Transverse colon (tissue), 4 donors: ENCODE data around the gene NEK5. TPM values are rescaled to one million over a fixed set of nuclear protein-coding genes. Genes with fewer than 3 reads are reported as not detected.
"Not testable (repeated sequence)": the region's sequence is repeated elsewhere in the genome, so short reads cannot be mapped to it uniquely, and the experiment has no call there.

Experiments
- DNase-seq: peaks from one replicate; pipeline ENCODE4 v3.0.0-alpha.2; 2019
- H3K27ac ChIP-seq, 4 donors: fragments of 200-600 bp; sonication (generic); 2 replicates each; pipeline ENCODE4 v1.5.1; 2016 to 2018; ENCODE audit warnings: inconsistent platforms in 4 of 4
- H3K27me3 ChIP-seq: fragments of 200-600 bp; sonication (generic); 2 replicates; pipeline ENCODE4 v1.5.1; 2017; ENCODE audit warnings: inconsistent platforms
- H3K36me3 ChIP-seq, 4 donors: fragments of 200-600 bp; sonication (generic); 2 replicates each; pipeline ENCODE4 v1.5.1; 2017 to 2019; ENCODE audit warnings: inconsistent platforms in 4 of 4
- H3K4me1 ChIP-seq, 4 donors: fragments of 200-600 bp; sonication (generic); 2 replicates each; pipeline ENCODE4 v1.5.1; 2017 to 2020; ENCODE audit warnings: inconsistent platforms in 4 of 4
- H3K4me3 ChIP-seq, 4 donors: fragments of 200-600 bp; sonication (generic); 1 replicate in 1 of 4; 2 replicates in 3 of 4; pipeline versions ENCODE4 v1.5.1 to v1.6.1; 2017 to 2019; ENCODE audit warnings: inconsistent platforms in 4 of 4
- H3K9me3 ChIP-seq, 2 donors: fragments of 200-600 bp; sonication (generic); 2 replicates each; pipeline ENCODE4 v1.5.1; 2017 to 2019; ENCODE audit warnings: inconsistent platforms in 2 of 2
- CTCF ChIP-seq, 5 experiments: fragments of 200-600 bp in 3 of 5; fragments of 450-650 bp in 2 of 5; sonication (generic) in 3 of 5; IDR thresholded peaks; 1 replicate in 2 of 5; 2 replicates in 3 of 5; pipeline ENCODE4 v1.5.1; 2016 to 2017; ENCODE audit warnings: antibody characterized with exemption in 5 of 5, inconsistent platforms in 3 of 5, mild to moderate bottlenecking in 2 of 5, moderate library complexity in 1 of 5
- EP300 ChIP-seq: sonication (generic); formaldehyde crosslinking; IDR thresholded peaks from one replicate; pipeline ENCODE4 v1.6.1; 2017; ENCODE audit warnings: antibody characterized with exemption, low read depth
- POLR2A ChIP-seq: fragments of 450-650 bp; IDR thresholded peaks from one replicate; pipeline ENCODE4 v1.6.1; 2016; ENCODE audit warnings: antibody characterized with exemption, mild to moderate bottlenecking, moderate library complexity
- POLR2AphosphoS5 ChIP-seq, 3 donors: sonication (generic); formaldehyde crosslinking; IDR thresholded peaks; one replicate each; pipeline ENCODE4 v1.6.1; 2016; ENCODE audit warnings: antibody characterized with exemption in 3 of 3
- WGBS, 2 donors: methylation state at CpG; one replicate each; pipeline ENCODE4 v1.1.5; 2018; ENCODE audit warnings: low coverage in 1 of 2; 5-methylcytosine and 5-hydroxymethylcytosine counted together
- in situ Hi-C, 4 donors: fragments of 200-750 bp; cut with MboI; loops; one replicate each; pipeline versions ENCODE4 v1.15.0 to v1.15.1; 2017; ENCODE audit warnings: low sequenced_read_pairs in 3 of 4, low pct_ligation_motif_present in 1 of 4, low pct_unique_long_range_greater_than_20kb in 1 of 4
- intact Hi-C: fragments of 100-400 bp; cut with DNase I; formaldehyde crosslinking; loops from one replicate; pipeline ENCODE4 v1.15.1; 2023; ENCODE audit warnings: low total_unique reads
- total RNA-seq, 4 donors: library from RNA; depleted of rRNA; stranded (reverse); fragments of >200 nt; gene quantifications; one replicate each; pipeline ENCODE4 v1.1.0, GENCODE V29; 2016

NEK5 gene
- total RNA-seq, 4 donors from 2014 or later: 0.14 to 0.48 TPM; not detected in 2

- in situ Hi-C loops: no loop called here
- WGBS, 2 donors: 88% methylated on average over 1 of the region's 1 CpG
- no peak for DNase-seq
- intact Hi-C loops: no loop called here
- H3K27me3 ChIP-seq: no peaks in the 10 kb centered on the region
- TF ChIP-seq POLR2A: no peak
- no peak for TF ChIP-seq CTCF (IDR thresholded peaks at IDR 0.05)
- no peak for TF ChIP-seq EP300
- TF ChIP-seq POLR2AphosphoS5 (IDR thresholded peaks at IDR 0.05): no peak
- no peaks in the 10 kb centered on the region for H3K36me3 ChIP-seq
- H3K27ac ChIP-seq: no peak overlapping the region
- H3K4me3 ChIP-seq: no peak overlapping the region
- H3K4me1 ChIP-seq: no peaks in the 10 kb centered on the region
- H3K9me3 ChIP-seq: no peaks in the 10 kb centered on the region
These were observed 23.0 kb downstream of the NEK5 start for GRCh38 chr13:52105841-52106240.

GRCh38 chr13:52104624-52105023 is 24.2 kb downstream of the NEK5 start:
- Histone ChIP-seq H3K9me3 (no peaks in the 10 kb centered on the region), H3K36me3 (no peaks in the 10 kb centered on the region), H3K27me3 (no peaks in the 10 kb centered on the region), H3K4me3 (no peak overlapping the region), H3K27ac (no peak overlapping the region), H3K4me1 (no peaks in the 10 kb centered on the region)
- intact Hi-C loops: no loop called here
- in situ Hi-C loops: no loop called here
- no peak for DNase-seq
- WGBS, 2 donors: 92 to 100% methylated on average over 1 of the region's 1 CpG
- TF ChIP-seq POLR2A (no peak), EP300 (no peak), POLR2AphosphoS5 (IDR thresholded peaks at IDR 0.05) (no peak), CTCF (IDR thresholded peaks at IDR 0.05) (no peak)

- H3K4me1 ChIP-seq: no peaks in the 10 kb centered on the region
- 60 to 87% methylated on average over 1 to 5 of the region's 5 CpGs for WGBS, 2 donors
- H3K27ac ChIP-seq: no peak overlapping the region
- no peak for TF ChIP-seq POLR2AphosphoS5 (IDR thresholded peaks at IDR 0.05)
- no peak for TF ChIP-seq POLR2A
- no peak for TF ChIP-seq EP300
- no peak for TF ChIP-seq CTCF (IDR thresholded peaks at IDR 0.05)
- no peak overlapping the region for H3K4me3 ChIP-seq
- H3K27me3 ChIP-seq: no peaks in the 10 kb centered on the region
- in situ Hi-C loops: no loop called here
- no peaks in the 10 kb centered on the region for H3K9me3 ChIP-seq
- no peaks in the 10 kb centered on the region for H3K36me3 ChIP-seq
- DNase-seq: no peak
- intact Hi-C loops: no loop called here
These were observed 25.5 kb downstream of the NEK5 start for GRCh38 chr13:52103386-52103785.

- intact Hi-C loops, H3K27ac ChIP-seq, in situ Hi-C loops, DNase-seq, H3K4me1 ChIP-seq, H3K36me3 ChIP-seq, H3K9me3 ChIP-seq, H3K27me3 ChIP-seq, H3K4me3 ChIP-seq: not testable (repeated sequence)
- 100% methylated on average over 3 of the region's 3 CpGs for whole genome bisulfite sequencing, 2 donors
These were observed 26.4 kb downstream of the NEK5 start for GRCh38 chr13:52102423-52102822.

- in situ Hi-C loops: no loop called here
- DNase-seq: no peak
These were observed 31.7 kb downstream of the NEK5 start for GRCh38 chr13:52097197-52097596.

More at GRCh38 chr13:52097197-52097596, 31.7 kb downstream of the NEK5 start:
- Histone ChIP-seq H3K27me3 (no peaks in the 10 kb centered on the region), H3K4me3 (no peak overlapping the region), H3K27ac (no peak overlapping the region), H3K4me1 (no peaks in the 10 kb centered on the region), H3K9me3 (no peaks in the 10 kb centered on the region), H3K36me3 (no peaks in the 10 kb centered on the region)
- no peak for TF ChIP-seq POLR2AphosphoS5 (IDR thresholded peaks at IDR 0.05)
- TF ChIP-seq CTCF (IDR thresholded peaks at IDR 0.05): no peak
- no peak for TF ChIP-seq EP300
- TF ChIP-seq POLR2A: no peak
- 94 to 100% methylated on average over 3 to 5 of the region's 5 CpGs for WGBS, 2 donors
- intact Hi-C loops: loop anchor here (5.0 kb wide), 1 partner anchor 930 kb away; the partner anchor contains the start of gene OLFM4
